HAP-1 (cell line): ENCODE data around the gene UBXN11.

Experiments used
- DNase-seq, 2 experiments: peaks; one replicate each; pipeline ENCODE4 v3.0.0-alpha.2; 2016 to 2020; ENCODE audit warnings: low spot score in 2 of 2
- H3K27me3 ChIP-seq: fragments of 250-450 bp; sonication (Bioruptor Pico); 2 replicates; pipeline ENCODE4 v1.5.1; 2020; ENCODE audit warnings: low read depth, mild to moderate bottlenecking, moderate library complexity
- H3K36me3 ChIP-seq: fragments of 250-450 bp; sonication (Bioruptor Pico); replicated peaks from 2 replicates; pipeline ENCODE4 v1.5.1; 2020; ENCODE audit warnings: mild to moderate bottlenecking
- H3K4me1 ChIP-seq: fragments of 250-450 bp; sonication (Bioruptor Pico); 2 replicates; pipeline ENCODE4 v1.5.1; 2020; ENCODE audit warnings: mild to moderate bottlenecking
- H3K4me3 ChIP-seq: fragments of 250-450 bp; sonication (Bioruptor Pico); 2 replicates; pipeline ENCODE4 v1.5.1; 2020; ENCODE audit warnings: mild to moderate bottlenecking, moderate library complexity
- H3K9me3 ChIP-seq: fragments of 250-450 bp; sonication (Bioruptor Pico); 2 replicates; pipeline ENCODE4 v1.5.1; 2020; ENCODE audit warnings: mild to moderate bottlenecking, moderate library complexity
- in situ Hi-C: fragments of 300-500 bp; cut with MboI; formaldehyde crosslinking; loops from 3 replicates; pipeline ENCODE4 v1.14.3; 2020; ENCODE audit warnings: low sequenced_read_pairs, inconsistent platforms, mixed read lengths

UBXN11 gene

DNA sequence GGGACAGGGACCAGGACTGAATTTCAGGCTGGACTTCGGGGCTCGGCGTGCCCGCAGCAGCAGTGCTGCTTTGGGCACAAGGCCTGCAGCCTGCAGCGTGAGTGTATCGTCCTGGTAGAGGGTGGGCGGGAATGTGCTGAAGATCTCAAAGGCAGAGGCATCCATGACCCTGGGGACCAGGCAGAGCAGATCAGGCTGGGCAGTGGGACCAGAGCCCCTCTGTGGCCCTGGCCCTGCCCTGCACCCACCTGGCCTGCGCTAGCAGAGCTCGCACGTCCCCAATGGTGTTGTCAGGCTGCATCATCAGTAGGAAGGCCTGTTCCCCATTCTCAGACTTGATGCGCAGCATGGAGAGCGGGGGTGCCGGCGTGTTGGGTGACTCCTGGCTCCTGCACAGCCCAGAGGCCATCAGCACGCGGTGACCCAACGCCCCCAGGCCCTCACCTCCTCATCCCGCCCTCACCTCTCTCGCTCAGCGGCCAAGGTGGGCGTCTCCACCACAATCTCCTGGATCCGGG is 24.0 kb downstream of the UBXN11 start:
- Histone ChIP-seq H3K27me3 (no peaks in the 10 kb centered on the region), H3K4me1 (peaks cover 5% of the 10 kb centered on the region), H3K4me3 (no peak overlapping the region), H3K36me3 (peaks cover 22% of the 10 kb centered on the region), H3K9me3 (no peaks in the 10 kb centered on the region)
- no peak for DNase-seq
- in situ Hi-C loops: loop anchor here (10.0 kb wide), 1 partner anchor 132 kb away; the partner anchor contains the start of gene LIN28A

- in situ Hi-C loops: loop anchor here (10.0 kb wide), 1 partner anchor 133 kb away; the partner anchor contains the start of gene LIN28A
- Histone ChIP-seq H3K36me3 (peaks cover 27% of the 10 kb centered on the region), H3K4me3 (no peak overlapping the region), H3K27me3 (no peaks in the 10 kb centered on the region), H3K4me1 (peaks cover 5% of the 10 kb centered on the region), H3K9me3 (no peaks in the 10 kb centered on the region)
- peak in 1 of 2 experiments; percentile 44 for DNase-seq
Observed at GRCh38 chr1:26281971-26282370, 24.5 kb downstream of the UBXN11 start.

GRCh38 chr1:26281091-26281958 is 25.1 kb downstream of the UBXN11 start:
- Histone ChIP-seq H3K9me3 (no peaks in the 10 kb centered on the region), H3K36me3 (peaks cover 33% of the 10 kb centered on the region), H3K4me3 (no peak overlapping the region), H3K27me3 (no peaks in the 10 kb centered on the region), H3K4me1 (peaks cover 5% of the 10 kb centered on the region)
- in situ Hi-C loops: loop anchor here (10.0 kb wide), 1 partner anchor 133 kb away; the partner anchor contains the start of gene LIN28A
- DNase-seq: no peak

DNA sequence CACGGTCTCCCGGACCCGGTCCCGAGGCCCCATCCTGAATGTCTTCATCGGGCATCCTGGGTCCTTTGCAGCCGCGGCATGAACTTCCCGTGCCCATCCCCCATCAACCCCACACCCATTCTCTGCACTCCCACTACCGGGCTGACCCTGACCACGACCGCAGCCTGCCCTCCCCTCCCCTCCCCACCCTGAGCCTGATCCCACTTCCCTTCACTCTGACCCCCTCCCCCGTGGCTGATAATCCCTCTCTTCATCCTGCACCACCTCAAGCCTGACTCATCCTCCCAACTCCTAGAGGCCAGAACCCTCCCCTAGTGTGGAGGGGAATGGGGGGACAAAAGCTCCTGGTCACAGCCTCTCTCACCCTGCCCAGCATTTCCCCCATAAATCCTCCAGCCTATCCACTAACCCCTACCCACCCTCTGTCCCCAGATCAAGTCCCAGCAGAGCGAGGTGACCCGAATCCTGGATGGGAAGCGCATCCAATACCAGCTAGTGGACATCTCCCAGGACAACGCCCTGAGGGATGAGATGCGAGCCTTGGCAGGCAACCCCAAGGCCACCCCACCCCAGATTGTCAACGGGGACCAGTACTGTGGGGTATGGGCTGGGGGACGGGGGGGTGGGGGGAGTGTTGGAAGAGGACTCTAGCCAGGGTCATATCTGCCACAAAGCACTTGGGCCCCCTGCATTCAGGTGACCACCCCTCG is 25.9 kb downstream of the UBXN11 start:
- peaks cover 42% of the 10 kb centered on the region for H3K36me3 ChIP-seq
- H3K27me3 ChIP-seq: no peaks in the 10 kb centered on the region
- in situ Hi-C loops: loop anchor here (10.0 kb wide), 1 partner anchor 134 kb away; the partner anchor contains the start of gene LIN28A
- DNase-seq: peak in 1 of 2 experiments; percentile 45
- peaks cover 8% of the 10 kb centered on the region for H3K4me1 ChIP-seq
- H3K4me3 ChIP-seq: peak overlapping the region; percentile 57
- H3K9me3 ChIP-seq: no peaks in the 10 kb centered on the region

GRCh38 chr1:26279456-26280332 is 26.7 kb downstream of the UBXN11 start, which contains the start of gene SH3BGRL3:
SH3BGRL3 (plus strand) TSS chr1:26280086; CDS start chr1:26280156, 70 bp downstream.
- Histone ChIP-seq H3K4me1 (peaks cover 8% of the 10 kb centered on the region), H3K36me3 (peaks cover 50% of the 10 kb centered on the region)
- DNase-seq: peak; percentile 77 to 86

DNA sequence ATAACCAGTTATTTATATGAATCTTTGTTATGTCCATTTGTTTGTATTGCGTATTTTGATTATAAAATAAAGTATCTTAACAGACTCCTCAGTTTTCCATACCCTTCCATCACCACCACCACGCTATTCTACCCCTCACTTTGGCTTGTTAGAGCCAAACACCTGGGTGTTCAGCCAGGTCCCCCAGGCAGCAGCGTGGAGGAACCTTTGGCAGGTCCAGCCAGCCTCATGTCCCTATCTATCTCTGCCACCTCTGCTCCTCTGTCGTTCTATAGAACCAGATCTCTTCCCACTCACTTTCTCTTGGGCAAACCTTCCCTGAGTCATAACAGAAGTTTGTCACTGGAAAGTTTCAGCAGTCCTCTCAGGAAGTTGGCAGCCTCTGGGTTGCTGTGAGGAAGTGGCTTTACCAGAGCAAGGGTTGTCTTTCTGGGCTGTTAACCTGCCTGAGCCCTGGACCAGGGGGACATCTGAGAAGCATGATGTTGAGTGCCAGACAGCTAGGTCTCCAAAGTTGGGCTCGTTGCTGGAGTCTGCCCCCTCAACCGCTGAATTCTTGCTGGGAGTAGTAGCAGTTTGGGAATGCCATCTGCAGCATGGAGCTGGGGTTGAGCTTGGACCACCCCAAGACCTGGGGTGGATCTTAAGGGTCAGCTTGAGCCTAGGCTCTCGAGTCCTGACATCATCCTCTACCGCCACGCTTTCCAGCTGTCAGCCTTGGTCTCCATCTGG is 27.5 kb downstream of the UBXN11 start:
- Histone ChIP-seq H3K9me3 (no peaks in the 10 kb centered on the region), H3K27me3 (no peaks in the 10 kb centered on the region), H3K36me3 (peaks cover 58% of the 10 kb centered on the region), H3K4me3 (no peak overlapping the region), H3K4me1 (peaks cover 8% of the 10 kb centered on the region)
- no peak for DNase-seq
- in situ Hi-C loops: no loop called here

More at GRCh38 chr1:26279456-26280332, 26.7 kb downstream of the UBXN11 start, which contains the start of gene SH3BGRL3:
- H3K9me3 ChIP-seq: no peaks in the 10 kb centered on the region
- H3K27me3 ChIP-seq: no peaks in the 10 kb centered on the region
- peak within 1 kb of the TSS; percentile 57 for H3K4me3 ChIP-seq
- in situ Hi-C loops: loop anchor here (10.0 kb wide), 1 partner anchor 135 kb away; the partner anchor contains the start of gene LIN28A

- in situ Hi-C loops: no loop called here
Observed at GRCh38 chr1:26278303-26278702, 28.1 kb downstream of the UBXN11 start.

DNA sequence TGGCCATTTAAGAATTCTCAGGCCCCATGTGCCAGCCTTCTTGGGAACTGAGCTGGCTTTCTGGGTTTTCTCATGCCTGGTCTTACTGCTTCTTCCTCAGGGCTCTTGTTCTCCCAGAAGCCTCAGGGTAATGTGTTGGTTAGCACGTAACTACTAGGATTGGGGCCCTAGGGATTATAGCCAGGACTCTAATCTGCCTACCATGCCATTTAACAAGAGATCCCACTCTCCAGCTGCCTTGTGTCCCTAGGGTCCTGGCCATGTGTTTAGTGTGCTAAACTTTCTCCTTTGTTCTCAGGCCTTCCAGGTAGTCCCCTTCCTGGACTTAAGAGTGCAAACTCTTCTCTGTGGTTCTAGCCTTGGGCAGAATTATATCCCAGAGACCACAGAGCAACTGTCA is 28.7 kb downstream of the UBXN11 start:
- Histone ChIP-seq H3K27me3 (no peaks in the 10 kb centered on the region), H3K4me3 (no peak overlapping the region), H3K36me3 (peaks cover 66% of the 10 kb centered on the region), H3K9me3 (no peaks in the 10 kb centered on the region), H3K4me1 (peaks cover 8% of the 10 kb centered on the region)
- in situ Hi-C loops: no loop called here
- no peak for DNase-seq

More at GRCh38 chr1:26278303-26278702, 28.1 kb downstream of the UBXN11 start:
- Histone ChIP-seq H3K4me3 (no peak overlapping the region), H3K9me3 (no peaks in the 10 kb centered on the region), H3K27me3 (no peaks in the 10 kb centered on the region), H3K4me1 (peaks cover 8% of the 10 kb centered on the region), H3K36me3 (peaks cover 60% of the 10 kb centered on the region)
- no peak for DNase-seq

DNA sequence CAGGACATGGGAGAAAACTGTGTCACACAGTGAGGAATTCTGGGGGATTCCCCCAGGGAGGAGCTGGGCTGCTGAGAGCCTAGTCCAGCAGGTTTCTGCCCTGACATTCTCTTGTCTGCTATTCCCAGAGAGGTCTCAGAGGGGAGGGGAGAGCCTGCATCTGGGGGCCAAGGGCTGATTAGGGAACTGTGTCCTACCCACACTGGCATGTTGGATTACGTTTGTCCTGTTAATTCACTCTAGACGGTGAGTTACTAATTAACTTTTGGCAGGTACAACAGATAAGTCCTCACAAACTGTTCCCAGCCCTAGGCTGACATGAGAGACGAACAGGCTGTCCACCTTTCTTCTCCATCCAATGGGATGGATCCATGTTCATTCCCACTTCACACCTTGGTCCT is 29.2 kb downstream of the UBXN11 start:
- H3K4me1 ChIP-seq: peaks cover 8% of the 10 kb centered on the region
- no peak for DNase-seq

GRCh38 chr1:26276432-26276838 is 30.0 kb downstream of the UBXN11 start:
- no peaks in the 10 kb centered on the region for H3K9me3 ChIP-seq
- H3K4me1 ChIP-seq: peaks cover 8% of the 10 kb centered on the region
- H3K4me3 ChIP-seq: no peak overlapping the region
- peaks cover 74% of the 10 kb centered on the region for H3K36me3 ChIP-seq
- no peak for DNase-seq
- in situ Hi-C loops: no loop called here
- H3K27me3 ChIP-seq: no peaks in the 10 kb centered on the region

More for the DNA sequence above, 29.2 kb downstream of the UBXN11 start:
- Histone ChIP-seq H3K36me3 (peaks cover 68% of the 10 kb centered on the region), H3K4me3 (no peak overlapping the region), H3K9me3 (no peaks in the 10 kb centered on the region), H3K27me3 (no peaks in the 10 kb centered on the region)
- in situ Hi-C loops: no loop called here

DNA sequence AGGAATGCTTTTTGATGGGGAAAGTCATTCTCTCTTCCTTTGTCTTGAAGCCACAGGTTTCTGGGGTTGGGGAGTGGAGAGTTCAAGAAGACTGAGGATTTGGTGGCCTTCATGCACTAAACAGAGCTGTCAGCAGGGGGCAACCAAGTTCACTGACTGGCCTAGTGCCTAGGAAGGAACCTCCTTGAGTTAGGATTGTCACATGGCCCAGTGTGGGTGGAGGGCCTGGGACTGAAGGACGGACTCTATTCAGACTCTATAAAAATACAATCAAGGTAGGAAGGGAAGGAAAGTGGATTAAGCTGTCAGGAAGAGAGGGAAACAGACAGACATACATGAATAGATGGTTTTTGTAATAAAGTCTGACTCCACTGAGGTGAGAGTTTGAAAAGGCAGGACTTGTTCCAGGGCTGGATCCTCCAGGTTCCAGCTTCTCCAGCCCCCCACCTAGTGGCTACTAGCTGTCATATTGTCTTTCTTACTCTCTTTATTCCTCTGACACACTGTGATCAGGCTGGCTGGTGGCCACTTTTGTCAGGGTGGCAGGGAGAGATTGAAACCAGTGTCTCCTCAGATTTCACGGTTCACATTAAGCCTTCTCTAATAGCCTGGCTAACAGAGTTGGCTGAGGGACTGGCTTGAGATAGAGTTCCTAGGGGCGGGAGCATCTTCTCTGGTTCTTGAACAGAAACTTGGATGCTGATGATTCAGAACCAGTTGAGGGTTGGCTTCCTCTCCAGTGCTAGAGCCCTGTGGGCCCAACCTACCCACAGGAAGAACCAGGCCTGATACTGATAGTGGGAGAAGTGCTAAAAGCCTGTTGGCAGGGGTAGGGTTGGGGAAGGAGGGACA is 30.6 kb downstream of the UBXN11 start:
- H3K4me1 ChIP-seq: peaks cover 8% of the 10 kb centered on the region
- in situ Hi-C loops: no loop called here
- H3K4me3 ChIP-seq: no peak overlapping the region
- no peaks in the 10 kb centered on the region for H3K27me3 ChIP-seq
- DNase-seq: peak; percentile 78 to 88
- peaks cover 77% of the 10 kb centered on the region for H3K36me3 ChIP-seq
- H3K9me3 ChIP-seq: no peaks in the 10 kb centered on the region
